GM12878 (cell line): ENCODE measurements around the gene LRRFIP2. TPM values are rescaled to one million over a fixed set of nuclear protein-coding genes. Genes with fewer than 3 reads are reported as not detected.

Experiments
- ATAC-seq: fragments of 200-7000 bp; cut with Tn5 transposase; 3 replicates; pipeline ENCODE4 v1.9.1; 2020; ENCODE audit warnings: mild to moderate bottlenecking, moderate library complexity
- BruUV-seq: library from RNA; stranded (reverse); fragments of 400-500 nt; replicated peaks from 2 replicates; lab custom pipeline; 2021; lab: Mats Ljungman, UMichigan
- CTCF ChIA-PET: fragments of 300-600 bp; sonication (Branson Sonifier 250); formaldehyde crosslinking; extraction: SDS; loops from one replicate; lab custom pipeline; 2021; ENCODE audit warnings: inconsistent platforms; lab: Yijun Ruan, JAX
- POLR2A ChIA-PET: fragments of 350-600 bp; formaldehyde crosslinking; extraction: SDS; loops from one replicate; lab custom pipeline; 2021; ENCODE audit warnings: inconsistent platforms; lab: Charles Lee
- RAD21 ChIA-PET: fragments of 300-600 bp; sonication (Branson Sonifier 250); formaldehyde crosslinking; loops from one replicate; lab custom pipeline; 2023; ENCODE audit warnings: antibody characterized with exemption; ENCODE audit not compliant: unreplicated experiment; lab: Charles Lee
- SMC1A ChIA-PET: fragments of 300-600 bp; sonication (Branson Sonifier 250); formaldehyde crosslinking; loops from one replicate; lab custom pipeline; 2023; ENCODE audit not compliant: unreplicated experiment, uncharacterized antibody; lab: Charles Lee
- DNase-seq: peaks from one replicate; pipeline ENCODE4 v3.0.0-alpha.2; 2011; ENCODE audit warnings: low read depth, low spot score
- FAIRE-seq: peaks from 3 replicates; lab custom pipeline; 2011; peaks lifted over from hg19 to GRCh38; lab: Jason Lieb, UNC
- H2AFZ ChIP-seq: 2 replicates; pipeline ENCODE4 v1.6.0; 2011; ENCODE audit warnings: low read depth, low read length, control low read depth; ENCODE audit not compliant: control insufficient read depth
- H3K27ac ChIP-seq: 2 replicates; pipeline ENCODE4 v1.5.1; 2011; ENCODE audit warnings: control low read depth; ENCODE audit not compliant: control insufficient read depth, insufficient read depth
- H3K27me3 ChIP-seq, 2 experiments: replicated peaks in 1 of 2; 2 replicates each; pipeline versions ENCODE4 v1.6.0 to v1.6.1; 2011; ENCODE audit warnings: low read length in 1 of 2; ENCODE audit not compliant: control insufficient read depth in 2 of 2, insufficient read depth in 2 of 2
- H3K36me3 ChIP-seq, 2 experiments: 2 replicates each; pipeline ENCODE4 v1.5.1; 2011; ENCODE audit warnings: low read length in 1 of 2; ENCODE audit not compliant: control insufficient read depth in 2 of 2, insufficient read depth in 2 of 2
- H3K4me1 ChIP-seq: 2 replicates; pipeline ENCODE4 v1.6.1; 2011; ENCODE audit warnings: mild to moderate bottlenecking, low read length, moderate library complexity, mixed read lengths; ENCODE audit not compliant: control insufficient read depth, insufficient read depth
- H3K4me2 ChIP-seq: 2 replicates; pipeline ENCODE4 v1.6.0; 2011; ENCODE audit warnings: control low read depth; ENCODE audit not compliant: control insufficient read depth, insufficient read depth
- H3K4me3 ChIP-seq: fragments of 200-600 bp; sonication (generic); 2 replicates; pipeline ENCODE4 v1.5.1; 2016
- H3K79me2 ChIP-seq: 2 replicates; pipeline ENCODE4 v1.6.0; 2011; ENCODE audit warnings: low read length; ENCODE audit not compliant: control insufficient read depth, insufficient read depth
- H3K9ac ChIP-seq: 2 replicates; pipeline ENCODE4 v1.8.0; 2011; ENCODE audit warnings: low read length, control low read depth, mixed read lengths; ENCODE audit not compliant: control insufficient read depth, insufficient read depth
- H3K9me3 ChIP-seq: replicated peaks from 3 replicates; pipeline ENCODE4 v1.5.1; 2011; ENCODE audit warnings: mild to moderate bottlenecking, low read length; ENCODE audit not compliant: control insufficient read depth, insufficient read depth
- H4K20me1 ChIP-seq: 2 replicates; pipeline ENCODE4 v1.6.0; 2011; ENCODE audit not compliant: control insufficient read depth, insufficient read depth
- ETV6 ChIP-seq, 2 experiments: fragments of 450-650 bp in 1 of 2; IDR thresholded peaks in 1 of 2; conservative IDR thresholded peaks in 1 of 2; 2 replicates each; pipeline ENCODE4 v1.6.1; 2014; ENCODE audit warnings: antibody characterized with exemption in 1 of 2, borderline replicate concordance in 1 of 2, low read depth in 1 of 2, mild to moderate bottlenecking in 1 of 2, moderate library complexity in 1 of 2
- FOXK2 ChIP-seq: fragments of 450-650 bp; IDR thresholded peaks from 2 replicates; pipeline ENCODE4 v1.6.1; 2017; ENCODE audit warnings: mild to moderate bottlenecking, moderate library complexity
- JUNB ChIP-seq: IDR thresholded peaks from 2 replicates; pipeline ENCODE4 v1.6.1; 2016; ENCODE audit warnings: antibody characterized with exemption, mild to moderate bottlenecking
- PKNOX1 ChIP-seq: fragments of 450-650 bp; IDR thresholded peaks from 2 replicates; pipeline ENCODE4 v1.6.1; 2016; ENCODE audit warnings: mild to moderate bottlenecking
- POU2F2 ChIP-seq: IDR thresholded peaks from 3 replicates; pipeline ENCODE4 v1.6.1; 2011; ENCODE audit warnings: low read depth, mild to moderate bottlenecking, low read length, borderline replicate concordance
- SMAD1 ChIP-seq: fragments of 450-650 bp; IDR thresholded peaks from 2 replicates; pipeline ENCODE4 v1.6.1; 2018; ENCODE audit warnings: mild to moderate bottlenecking, low read depth; ENCODE audit not compliant: partially characterized antibody
- YBX1 ChIP-seq: fragments of 450-650 bp; IDR thresholded peaks from 2 replicates; pipeline ENCODE4 v1.6.1; 2016; ENCODE audit warnings: antibody characterized with exemption
- WGBS: methylation state at CpG from one replicate; pipeline ENCODE4 v1.1.6; 2016; ENCODE audit warnings: low lambda C conversion rate; ENCODE audit not compliant: insufficient replicate concordance, insufficient coverage; ENCODE audit errors: missing lambda C conversion rate; 5-methylcytosine and 5-hydroxymethylcytosine counted together
- in situ Hi-C: fragments of 300-500 bp; cut with MboI; formaldehyde crosslinking; loops from 9 replicates; pipeline ENCODE4 v1.14.3; 2018; ENCODE audit warnings: mixed read lengths
- intact Hi-C: fragments of 100-400 bp; cut with micrococcal nuclease; formaldehyde crosslinking; loops from one replicate; pipeline ENCODE4 v1.14.2; 2022; ENCODE audit not compliant: unreplicated experiment
- polyA plus RNA-seq, 11 experiments: library from polyadenylated mRNA; depleted of rRNA in 4 of 11; unstranded in 6 of 11; stranded (reverse) in 5 of 11; fragments of >200 nt; fragmentation: Nextera tagmentation in 4 of 11; fragmentation: Illumina TruSeq in 1 of 11; extraction: Ambion mirVana in 4 of 11; extraction: Trizol in 1 of 11; gene quantifications; 1 replicate in 1 of 11; 2 replicates in 10 of 11; pipeline versions ENCODE4 v1.2.1 to v1.2.3, GENCODE V29; 2011 to 2016; ENCODE audit warnings: inconsistent platforms in 2 of 11, missing spikeins in 2 of 11, low read depth in 1 of 11
- total RNA-seq, 4 experiments: library from RNA; depleted of rRNA in 3 of 4; stranded (reverse); fragments of >200 nt in 3 of 4; fragmentation: Illumina TruSeq in 1 of 4; extraction: Trizol in 1 of 4; gene quantifications; 2 replicates each; pipeline versions ENCODE4 v1.2.1 to v1.2.3, GENCODE V29; 2013 to 2021

The LRRFIP2 gene
- total and polyA plus RNA-seq, 10 of the 15 experiments (the other 5 are each of a cell fraction or from before 2014, with no cell fraction given) = 9.7 to 46.9 (median 38.1) TPM

GRCh38 chr3:37200141-37200540, 25.8 kb upstream of the LRRFIP2 start:
- H3K9me3 ChIP-seq = no peaks in the 10 kb centered on the region
- BruUV-seq = no TSS peak
- ATAC-seq = no peak
- no peak overlapping the region for H3K9ac ChIP-seq
- RAD21 ChIA-PET = no interaction called here
- no peak overlapping the region for H3K4me3 ChIP-seq
- no peaks in the 10 kb centered on the region for H3K79me2 ChIP-seq
- no peak overlapping the region for H2AFZ ChIP-seq
- intact Hi-C loops = no loop called here
- H3K27ac ChIP-seq = no peak overlapping the region
- no peaks in the 10 kb centered on the region for H4K20me1 ChIP-seq
- POLR2A ChIA-PET = interaction anchor here (1.2 kb wide), 1 partner anchor 21 kb away, joined by 3 read pairs; no protein-coding TSS in a partner anchor
- SMC1A ChIA-PET = no interaction called here
- no peaks in the 10 kb centered on the region for H3K36me3 ChIP-seq
- TF ChIP-seq POU2F2 = no peak
- TF ChIP-seq ETV6 (conservative IDR thresholded peaks at IDR 0.05 in 1 of 2, IDR thresholded peaks at IDR 0.05 in 1 of 2; ENCODE audit: borderline replicate concordance in 1 of 2, low read depth in 1 of 2) = no peak
- no peak for TF ChIP-seq FOXK2
- no peak for TF ChIP-seq YBX1
- TF ChIP-seq PKNOX1 = no peak
- no peak for TF ChIP-seq JUNB
- TF ChIP-seq SMAD1 = no peak
- TF ChIP-seq, all 136 proteins: peak for 0
- WGBS = 53% methylated on average over 4 of the region's 4 CpGs
- CTCF ChIA-PET = no interaction called here
- FAIRE-seq (no peak), DNase-seq (no peak)
- H3K4me1 ChIP-seq = no peaks in the 10 kb centered on the region
- in situ Hi-C loops = no loop called here
- no peak overlapping the region for H3K4me2 ChIP-seq
- peaks cover 0 to 2% of the 10 kb centered on the region in 2 experiments; a peak in 1 of 4 replicates for H3K27me3 ChIP-seq
